T-helper 9 cell (primary cell): ENCODE data around the gene PAK4.
"Not testable (repeated sequence)": the region's sequence is repeated elsewhere in the genome, so short reads cannot be mapped to it uniquely, and the experiment has no call there.

Source experiments
- DNase-seq: peaks from one replicate; pipeline ENCODE4 v3.0.0-alpha.2; 2020

The PAK4 gene

GRCh38 chr19:39211731-39212374 lies 86.3 kb downstream of the PAK4 start:
- no peak for DNase-seq

- peak; percentile 46 for DNase-seq
These were observed 86.8 kb downstream of the PAK4 start for GRCh38 chr19:39212375-39212742.

GRCh38 chr19:39215323-39215722 lies 89.7 kb downstream of the PAK4 start:
- DNase-seq, result not testable (repeated sequence)

- DNase-seq, result no peak
These were observed 91.5 kb downstream of the PAK4 start for GRCh38 chr19:39217094-39217493.

GRCh38 chr19:39218230-39219007 lies 92.8 kb downstream of the PAK4 start:
- no peak for DNase-seq

GRCh38 chr19:39219108-39219507 lies 93.5 kb downstream of the PAK4 start:
- not testable (repeated sequence) for DNase-seq

- no peak for DNase-seq
These were observed 98.2 kb downstream of the PAK4 start for GRCh38 chr19:39223703-39224279.

GRCh38 chr19:39224910-39225309 lies 99.3 kb downstream of the PAK4 start:
- DNase-seq, result no peak
